ENCODE results near the gene ZNF239. TPM values are rescaled to one million over a fixed set of nuclear protein-coding genes. Genes with fewer than 3 reads are reported as not detected.
"Not testable (repeated sequence)": the region's sequence is repeated elsewhere in the genome, so short reads cannot be mapped to it uniquely, and the experiment has no call there.

The ZNF239 gene
- total RNA-seq, 1 donor from 2014 or later: 11.8 TPM

- Mint-ChIP-seq H3K4me1 (ENCODE audit: low read depth) (peaks cover 23% of the 10 kb centered on the region), H3K9me3 (ENCODE audit: low read depth) (peaks cover 10% of the 10 kb centered on the region), H3K27me3 (peaks cover 6% of the 10 kb centered on the region), H3K27ac (no peak overlapping the region), H3K4me3 (ENCODE audit: low read depth) (no peak overlapping the region), H3K36me3 (ENCODE audit: insufficient read depth) (no peaks in the 10 kb centered on the region)
- TF ChIP-seq, protein P1, sequence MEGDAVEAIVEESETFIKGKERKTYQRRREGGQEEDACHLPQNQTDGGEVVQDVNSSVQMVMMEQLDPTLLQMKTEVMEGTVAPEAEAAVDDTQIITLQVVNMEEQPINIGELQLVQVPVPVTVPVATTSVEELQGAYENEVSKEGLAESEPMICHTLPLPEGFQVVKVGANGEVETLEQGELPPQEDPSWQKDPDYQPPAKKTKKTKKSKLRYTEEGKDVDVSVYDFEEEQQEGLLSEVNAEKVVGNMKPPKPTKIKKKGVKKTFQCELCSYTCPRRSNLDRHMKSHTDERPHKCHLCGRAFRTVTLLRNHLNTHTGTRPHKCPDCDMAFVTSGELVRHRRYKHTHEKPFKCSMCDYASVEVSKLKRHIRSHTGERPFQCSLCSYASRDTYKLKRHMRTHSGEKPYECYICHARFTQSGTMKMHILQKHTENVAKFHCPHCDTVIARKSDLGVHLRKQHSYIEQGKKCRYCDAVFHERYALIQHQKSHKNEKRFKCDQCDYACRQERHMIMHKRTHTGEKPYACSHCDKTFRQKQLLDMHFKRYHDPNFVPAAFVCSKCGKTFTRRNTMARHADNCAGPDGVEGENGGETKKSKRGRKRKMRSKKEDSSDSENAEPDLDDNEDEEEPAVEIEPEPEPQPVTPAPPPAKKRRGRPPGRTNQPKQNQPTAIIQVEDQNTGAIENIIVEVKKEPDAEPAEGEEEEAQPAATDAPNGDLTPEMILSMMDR (IDR thresholded peaks at IDR 0.05; ENCODE audit: unreplicated experiment): no peak
- no peak for DNase-seq (ENCODE audit: low spot score, unreplicated experiment)
Measured at GRCh38 chr10:43591303-43591904, 17.0 kb upstream of the ZNF239 start.

GRCh38 chr10:43586730-43587115 lies 12.3 kb upstream of the ZNF239 start:
- not testable (repeated sequence) for H3K36me3 Mint-ChIP-seq (ENCODE audit: insufficient read depth); H3K4me3 Mint-ChIP-seq (ENCODE audit: low read depth); H3K27me3 Mint-ChIP-seq; H3K9me3 Mint-ChIP-seq (ENCODE audit: low read depth); DNase-seq (ENCODE audit: low spot score, unreplicated experiment)
- Mint-ChIP-seq H3K27ac (peak overlapping the region; percentile 60), H3K4me1 (ENCODE audit: low read depth) (peaks cover 11% of the 10 kb centered on the region)

DNA sequence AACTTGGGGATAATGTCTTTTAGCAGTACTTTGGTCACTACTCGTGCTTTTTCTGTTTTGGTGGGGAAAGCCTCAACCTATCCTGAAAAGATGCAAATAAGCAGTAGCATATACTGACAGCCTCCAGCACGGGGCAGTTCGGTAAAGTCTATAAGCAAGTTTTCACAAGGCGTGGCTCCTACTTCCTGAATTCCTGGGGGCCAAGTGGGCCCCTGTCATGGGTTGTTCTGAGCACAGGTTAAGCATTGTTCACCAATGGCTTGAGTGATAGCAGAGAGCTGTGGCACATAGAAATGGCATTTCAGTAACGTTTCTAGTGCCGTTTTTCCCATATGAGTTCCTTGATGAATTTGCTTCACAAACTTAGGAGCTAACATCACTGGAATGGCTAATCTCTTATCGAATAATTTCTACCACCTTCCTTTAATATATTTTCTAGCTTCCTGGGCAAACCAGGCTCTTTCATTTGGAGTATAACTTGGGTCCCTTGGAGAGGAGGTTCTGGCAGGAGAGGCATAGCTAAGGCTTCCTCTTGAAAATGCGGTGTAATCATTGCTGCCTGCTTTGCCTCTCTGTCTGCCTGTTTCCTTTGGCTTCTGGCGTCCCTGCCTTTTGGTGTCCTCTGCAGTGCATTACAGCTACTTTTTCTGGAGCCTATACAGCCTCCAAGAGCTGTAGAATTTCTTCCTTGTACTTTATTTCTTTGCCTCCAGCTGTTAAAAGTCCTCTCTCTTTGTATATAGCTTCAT lies 11.7 kb upstream of the ZNF239 start:
- H3K4me1 Mint-ChIP-seq (ENCODE audit: low read depth): peaks cover 11% of the 10 kb centered on the region
- H3K36me3 Mint-ChIP-seq (ENCODE audit: insufficient read depth): no peaks in the 10 kb centered on the region
- peak overlapping the region; percentile 60 for H3K27ac Mint-ChIP-seq
- no peak for DNase-seq (ENCODE audit: low spot score, unreplicated experiment)
- no peak overlapping the region for H3K4me3 Mint-ChIP-seq (ENCODE audit: low read depth)
- H3K27me3 Mint-ChIP-seq: peaks cover 6% of the 10 kb centered on the region
- TF ChIP-seq, protein P1 (IDR thresholded peaks at IDR 0.05; ENCODE audit: unreplicated experiment): no peak
- no peaks in the 10 kb centered on the region for H3K9me3 Mint-ChIP-seq (ENCODE audit: low read depth)

GRCh38 chr10:43585046-43585445 lies 10.6 kb upstream of the ZNF239 start:
- Mint-ChIP-seq H3K27me3 (peaks cover 12% of the 10 kb centered on the region), H3K4me1 (ENCODE audit: low read depth) (peaks cover 11% of the 10 kb centered on the region), H3K9me3 (ENCODE audit: low read depth) (no peaks in the 10 kb centered on the region), H3K36me3 (ENCODE audit: insufficient read depth) (no peaks in the 10 kb centered on the region), H3K4me3 (ENCODE audit: low read depth) (no peak overlapping the region), H3K27ac (no peak overlapping the region)
- no peak for DNase-seq (ENCODE audit: low spot score, unreplicated experiment)
- TF ChIP-seq, protein P1 (IDR thresholded peaks at IDR 0.05; ENCODE audit: unreplicated experiment): no peak

GRCh38 chr10:43584051-43584450 lies 9.6 kb upstream of the ZNF239 start:
- Mint-ChIP-seq H3K4me3 (ENCODE audit: low read depth) (no peak overlapping the region), H3K27ac (no peak overlapping the region), H3K4me1 (ENCODE audit: low read depth) (peaks cover 11% of the 10 kb centered on the region)

More at GRCh38 chr10:43584051-43584450, 9.6 kb upstream of the ZNF239 start:
- H3K36me3 Mint-ChIP-seq (ENCODE audit: insufficient read depth): no peaks in the 10 kb centered on the region
- no peak for DNase-seq (ENCODE audit: low spot score, unreplicated experiment)
- TF ChIP-seq, protein P1 (IDR thresholded peaks at IDR 0.05; ENCODE audit: unreplicated experiment): no peak
- H3K9me3 Mint-ChIP-seq (ENCODE audit: low read depth): no peaks in the 10 kb centered on the region
- peaks cover 19% of the 10 kb centered on the region for H3K27me3 Mint-ChIP-seq

Data from progenitor cell of endocrine pancreas (in vitro differentiated cells).